COR-L47 (cell line): ENCODE measurements around the gene NEK11.

Source experiments
- DNase-seq: peaks from one replicate; lab custom pipeline; 2025; lab: John Stamatoyannopoulos, UW

The NEK11 gene

DNA sequence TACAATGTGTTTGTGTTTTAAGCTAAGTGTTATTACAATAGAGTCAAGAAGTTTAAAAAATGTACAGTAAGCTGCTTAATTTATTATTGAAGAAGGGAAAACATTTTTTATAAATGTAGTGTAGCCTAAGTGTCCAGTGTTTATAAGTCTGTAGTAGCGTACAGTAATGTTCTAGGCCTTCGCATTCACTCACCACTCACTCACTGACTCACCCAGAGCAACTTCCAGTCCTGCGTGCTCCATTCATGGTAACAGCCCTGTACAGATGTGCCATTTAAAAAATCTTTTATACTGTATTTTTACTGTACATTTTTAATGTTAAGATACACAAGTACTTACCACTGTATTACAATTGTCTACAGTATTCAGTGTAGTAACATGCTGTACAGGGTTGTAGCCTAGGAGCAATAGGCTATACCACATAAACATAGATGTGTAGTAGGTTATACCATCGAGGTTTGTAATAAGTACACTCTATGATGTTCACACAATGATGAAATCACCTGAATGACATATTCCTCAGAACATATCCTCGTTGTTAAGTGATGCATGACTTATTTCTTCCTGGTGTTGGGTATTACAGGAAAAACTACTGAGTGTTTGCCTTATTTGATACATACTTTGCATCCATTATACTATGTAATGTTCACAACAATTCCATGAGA is 198.3 kb downstream of the NEK11 start:
- DNase-seq, result no peak

DNA sequence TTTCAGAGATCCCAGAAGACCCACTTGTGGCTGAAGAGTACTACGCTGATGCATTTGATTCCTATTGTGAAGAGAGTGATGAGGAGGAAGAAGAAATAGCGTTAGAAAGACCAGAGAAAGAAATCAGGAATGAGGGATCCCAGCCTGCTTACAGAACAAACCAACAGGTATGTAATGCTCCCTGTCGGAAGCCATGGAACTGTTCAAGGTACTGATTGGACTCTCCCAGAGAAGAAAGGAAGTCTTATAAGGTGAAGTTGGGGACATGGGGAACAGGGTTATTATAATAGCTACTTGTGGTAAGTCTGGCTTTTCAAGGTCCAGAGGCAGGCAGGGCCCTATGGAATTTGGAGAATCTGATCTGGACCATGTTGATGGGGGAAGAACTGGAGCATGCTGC is 201.8 kb downstream of the NEK11 start:
- no peak for DNase-seq

- DNase-seq, result peak; percentile 20
Measured at GRCh38 chr3:131231710-131232389, 205.2 kb downstream of the NEK11 start.

DNA sequence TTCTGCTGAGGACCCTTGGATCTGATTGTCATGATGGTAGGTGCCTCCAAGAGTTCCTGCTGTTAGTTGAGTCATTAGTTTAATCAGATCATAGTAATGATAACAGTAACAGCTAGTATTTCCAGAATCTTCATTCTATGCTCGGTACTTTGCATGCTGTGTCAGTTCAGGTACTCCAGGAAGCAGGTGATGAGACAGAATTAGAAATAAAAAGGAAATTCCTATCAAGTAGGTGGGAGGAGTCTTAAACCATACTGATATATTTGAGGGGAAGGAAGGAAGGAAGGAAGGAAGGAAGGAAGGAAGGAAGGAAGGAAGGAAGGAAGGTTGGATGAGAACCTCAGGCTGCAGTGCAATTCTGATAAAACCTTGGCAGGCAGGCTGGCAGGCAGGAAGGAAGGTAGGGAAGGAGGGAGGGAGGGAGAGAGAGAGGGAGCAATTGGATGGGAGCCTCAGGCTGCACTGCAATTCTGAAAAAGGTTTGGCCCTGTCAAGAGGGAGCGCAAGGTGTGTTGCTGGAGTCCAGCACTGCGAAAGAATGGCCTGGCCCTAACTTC is 206.1 kb downstream of the NEK11 start:
- no peak for DNase-seq

- no peak for DNase-seq
Measured at GRCh38 chr3:131233900-131234668, 207.4 kb downstream of the NEK11 start.

DNA sequence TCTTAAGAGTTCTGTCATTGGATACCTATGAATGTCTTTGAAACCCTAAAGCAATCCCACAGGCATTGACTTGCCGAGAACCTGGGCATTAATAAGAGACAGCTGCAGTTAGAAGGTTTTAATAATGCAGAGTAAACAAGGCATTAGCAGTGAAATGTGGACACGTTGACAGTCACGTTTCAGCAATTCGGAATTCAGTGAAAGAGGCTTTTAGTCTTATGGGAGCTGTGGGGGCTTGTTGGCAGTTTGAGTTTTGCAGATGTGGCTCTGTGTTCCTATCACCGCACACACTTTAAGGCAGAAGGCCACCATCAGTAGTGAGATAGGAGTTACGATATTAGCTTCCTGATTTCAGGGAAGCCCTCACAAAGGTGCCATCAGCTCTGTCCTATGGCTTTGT is 209.7 kb downstream of the NEK11 start:
- no peak for DNase-seq

- DNase-seq, result no peak
Measured at GRCh38 chr3:131238496-131238895, 211.8 kb downstream of the NEK11 start.

- DNase-seq, result no peak
Measured at GRCh38 chr3:131239267-131239666, 212.6 kb downstream of the NEK11 start.

- no peak for DNase-seq
Measured at GRCh38 chr3:131242201-131242600, 215.5 kb downstream of the NEK11 start.

GRCh38 chr3:131250466-131250865 is 223.8 kb downstream of the NEK11 start:
- no peak for DNase-seq

- no peak for DNase-seq
Measured at GRCh38 chr3:131260525-131260924, 233.8 kb downstream of the NEK11 start.

GRCh38 chr3:131261104-131261503 is 234.4 kb downstream of the NEK11 start:
- DNase-seq, result no peak

DNA sequence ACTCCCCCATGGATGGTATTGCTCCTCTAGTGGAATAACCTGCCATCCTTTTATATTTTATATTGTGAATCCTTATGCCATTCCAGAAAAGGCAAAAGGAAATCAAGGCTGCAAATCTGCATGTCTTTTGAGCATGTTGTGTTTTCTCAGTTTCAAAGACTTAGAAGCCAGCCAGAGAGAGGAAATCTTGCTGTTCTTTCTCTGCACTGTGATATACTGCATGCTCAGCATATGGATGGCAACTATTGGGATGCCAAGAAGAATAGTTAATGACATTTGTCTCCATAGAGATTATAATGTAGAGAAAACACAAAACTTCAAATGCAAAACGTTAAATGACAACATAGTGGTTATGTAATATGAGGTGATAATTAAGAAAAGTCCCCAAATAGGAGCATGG is 248.9 kb downstream of the NEK11 start:
- no peak for DNase-seq

GRCh38 chr3:131277836-131278497 is 251.3 kb downstream of the NEK11 start:
- DNase-seq, result no peak

DNA sequence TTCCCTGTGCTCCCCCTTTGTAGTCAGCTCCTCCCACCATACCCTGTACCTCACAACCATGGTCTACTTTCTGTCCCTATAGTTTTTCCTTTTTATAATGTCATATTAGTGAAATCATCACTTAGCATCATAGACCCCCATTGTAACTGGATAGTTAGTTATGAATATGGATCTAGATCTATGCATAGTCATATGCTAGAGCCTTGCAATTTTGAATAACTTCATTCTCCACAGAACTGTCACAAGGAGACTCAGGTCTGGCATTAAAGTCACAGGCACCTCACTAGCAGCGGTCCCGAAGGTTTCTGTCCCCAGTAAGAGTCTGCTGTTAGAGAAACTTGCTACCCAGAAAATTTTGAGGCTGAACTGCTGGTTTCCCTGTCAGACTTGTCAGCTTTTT is 252.9 kb downstream of the NEK11 start:
- no peak for DNase-seq

DNA sequence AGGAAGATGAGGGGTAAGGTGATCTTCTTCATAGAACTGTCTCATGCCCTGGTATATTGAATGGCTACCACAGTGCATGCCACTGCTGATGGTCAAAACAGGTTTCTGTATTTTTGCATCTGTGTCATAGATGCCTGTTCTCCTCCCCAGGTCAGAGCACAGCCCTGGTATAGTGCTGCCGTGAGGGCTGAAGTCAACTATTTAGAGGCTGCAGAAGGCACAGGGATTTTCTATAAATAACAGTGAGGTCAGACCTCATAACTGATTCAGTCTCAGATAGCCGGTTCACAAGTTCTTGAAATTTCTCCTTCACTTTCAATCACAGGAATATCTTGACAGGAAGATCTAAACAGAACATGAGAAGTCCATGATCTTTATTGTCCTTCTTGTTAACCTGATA is 255.7 kb downstream of the NEK11 start:
- DNase-seq, result no peak

DNA sequence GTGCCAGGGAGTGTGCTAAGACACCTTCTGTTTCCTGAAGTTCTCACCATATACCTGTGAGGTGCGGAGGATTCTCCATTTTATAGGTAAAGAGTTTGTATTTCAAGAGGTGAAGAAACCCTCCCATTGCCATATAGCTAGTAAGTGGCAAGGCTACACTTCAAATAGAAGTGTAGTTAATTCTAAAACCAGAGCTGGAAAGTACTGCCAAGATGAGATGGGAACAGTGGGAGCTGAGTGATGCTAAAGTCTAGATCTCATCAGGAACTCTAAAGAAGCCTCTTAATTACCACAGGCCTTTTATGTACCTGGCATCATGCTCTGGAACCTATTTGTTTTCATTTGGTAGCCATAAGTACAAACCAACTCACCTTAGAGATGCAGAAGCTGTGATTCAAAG is 256.3 kb downstream of the NEK11 start:
- DNase-seq, result no peak

- no peak for DNase-seq
Measured at GRCh38 chr3:131283862-131284261, 257.2 kb downstream of the NEK11 start.

- DNase-seq, result no peak
Measured at GRCh38 chr3:131284302-131284701, 257.6 kb downstream of the NEK11 start.

DNA sequence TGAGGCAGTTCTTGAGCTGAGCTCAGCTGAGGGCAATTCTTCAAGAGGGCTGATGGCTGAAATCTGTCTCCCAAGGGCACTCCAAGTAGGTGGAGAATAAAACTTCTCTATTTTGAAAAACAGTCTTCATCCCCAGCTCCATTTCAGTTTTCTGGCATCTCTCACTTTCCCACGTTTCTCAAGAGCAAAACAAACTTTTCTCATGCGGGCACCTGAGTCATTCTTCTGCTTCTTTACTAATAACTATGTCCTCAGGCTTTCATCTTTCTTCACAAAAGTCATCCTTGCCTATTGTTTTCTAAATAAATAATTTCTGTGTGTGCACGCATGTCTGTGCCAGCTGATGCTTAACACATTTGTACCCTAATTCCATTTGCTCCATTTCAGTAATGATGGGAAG is 258.8 kb downstream of the NEK11 start:
- DNase-seq, result no peak

DNA sequence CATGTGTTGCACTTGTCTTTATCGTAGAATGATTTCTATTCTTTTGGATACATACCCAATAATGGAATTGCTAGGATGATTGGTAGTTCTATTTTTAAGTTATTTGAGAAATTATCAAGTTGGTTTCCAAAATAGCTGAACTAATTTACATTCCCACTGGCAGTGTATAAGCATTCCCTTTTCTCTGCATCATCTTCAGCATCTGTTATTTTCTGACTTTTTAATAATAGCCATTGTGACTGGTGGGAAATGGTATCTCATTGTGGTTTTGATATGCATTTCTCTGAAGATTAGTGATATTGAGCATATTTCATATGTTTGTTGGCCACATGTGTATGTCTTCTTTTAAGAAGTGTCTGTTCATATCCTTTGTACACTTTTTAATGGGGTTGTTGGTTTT is 273.2 kb downstream of the NEK11 start:
- no peak for DNase-seq

- no peak for DNase-seq
Measured at GRCh38 chr3:131303848-131304247, 277.2 kb downstream of the NEK11 start.
